Calu3 (cell line): ENCODE results near the gene OGDH. TPM values are rescaled to one million over a fixed set of nuclear protein-coding genes. Genes with fewer than 3 reads are reported as not detected.

ENCODE experiments used
- BruUV-seq: library from RNA; stranded (reverse); fragments of 400-500 nt; replicated peaks from 2 replicates; lab custom pipeline; 2021; lab: Mats Ljungman, UMichigan
- CTCF ChIA-PET: fragments of 300-600 bp; sonication (Branson Sonifier 250); formaldehyde crosslinking; loops from one replicate; lab custom pipeline; 2022; ENCODE audit warnings: antibody characterized with exemption; lab: Charles Lee
- DNase-seq: peaks from one replicate; pipeline ENCODE4 v3.0.0; 2022
- H3K27ac Mint-ChIP-seq: one replicate; pipeline ENCODE4 v1.8.0; 2022; ENCODE audit warnings: mixed read lengths; ENCODE audit not compliant: unreplicated experiment
- H3K27me3 Mint-ChIP-seq: one replicate; pipeline ENCODE4 v1.8.0; 2022; ENCODE audit warnings: mixed read lengths; ENCODE audit not compliant: unreplicated experiment
- H3K36me3 Mint-ChIP-seq: one replicate; pipeline ENCODE4 v1.8.0; 2022; ENCODE audit warnings: mild to moderate bottlenecking, moderate library complexity, mixed read lengths; ENCODE audit not compliant: insufficient read depth, unreplicated experiment
- H3K4me1 Mint-ChIP-seq: one replicate; pipeline ENCODE4 v1.8.0; 2022; ENCODE audit warnings: mild to moderate bottlenecking, low read depth, mixed read lengths; ENCODE audit not compliant: unreplicated experiment
- H3K4me3 Mint-ChIP-seq: one replicate; pipeline ENCODE4 v1.8.0; 2022; ENCODE audit warnings: mild to moderate bottlenecking, low read depth, moderate library complexity, mixed read lengths; ENCODE audit not compliant: unreplicated experiment
- H3K9me3 Mint-ChIP-seq: one replicate; pipeline ENCODE4 v1.8.0; 2022; ENCODE audit warnings: low read depth, mixed read lengths; ENCODE audit not compliant: unreplicated experiment
- intact Hi-C: fragments of 100-400 bp; cut with micrococcal nuclease; formaldehyde crosslinking; loops from one replicate; pipeline ENCODE4 v1.10.0; 2022; ENCODE audit not compliant: unreplicated experiment
- total RNA-seq: library from RNA; stranded (reverse); gene quantifications from 2 replicates; pipeline ENCODE4 v1.2.3, GENCODE V29; 2022
- TF ChIP-seq, protein P1 (sequence below): fragments of 200-600 bp; IDR thresholded peaks from one replicate; pipeline ENCODE4 v1.8.0; 2022; ENCODE audit warnings: antibody characterized with exemption; ENCODE audit not compliant: unreplicated experiment

Gene OGDH
- total RNA-seq, 1 experiment from 2014 or later = 100 TPM

DNA sequence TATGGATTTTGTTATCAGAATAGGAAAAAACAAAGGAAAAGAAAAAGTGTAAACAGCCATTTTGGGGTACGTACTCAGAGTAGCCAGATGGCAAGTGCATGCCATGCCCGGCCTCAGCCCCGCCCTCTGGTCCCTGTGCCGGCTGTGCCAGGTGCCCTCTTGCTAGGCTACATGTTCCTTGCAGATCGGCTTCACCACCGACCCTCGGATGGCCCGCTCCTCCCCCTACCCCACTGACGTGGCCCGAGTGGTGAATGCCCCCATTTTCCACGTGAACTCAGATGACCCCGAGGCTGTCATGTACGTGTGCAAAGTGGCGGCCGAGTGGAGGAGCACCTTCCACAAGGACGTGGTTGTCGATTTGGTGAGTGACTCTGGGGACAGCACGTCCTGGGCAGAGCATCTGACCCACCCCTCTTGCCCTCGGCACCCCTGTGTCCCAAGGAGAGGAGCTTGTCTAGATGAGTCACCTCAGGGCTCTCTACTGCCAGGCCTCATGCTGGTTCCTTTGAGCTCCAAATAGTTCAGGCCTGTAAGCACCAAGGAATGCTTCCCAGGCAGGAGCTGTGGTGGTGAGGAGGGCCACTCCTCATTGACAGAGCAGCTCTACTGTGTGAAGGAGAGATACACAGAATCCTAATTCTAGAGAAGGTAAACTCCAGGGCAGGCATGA is 87.3 kb downstream of the OGDH start:
- Mint-ChIP-seq H3K4me3 (no peak overlapping the region), H3K4me1 (no peaks in the 10 kb centered on the region), H3K36me3 (peaks cover 49% of the 10 kb centered on the region), H3K27me3 (no peaks in the 10 kb centered on the region), H3K9me3 (no peaks in the 10 kb centered on the region), H3K27ac (no peak overlapping the region)
- TF ChIP-seq, protein P1, sequence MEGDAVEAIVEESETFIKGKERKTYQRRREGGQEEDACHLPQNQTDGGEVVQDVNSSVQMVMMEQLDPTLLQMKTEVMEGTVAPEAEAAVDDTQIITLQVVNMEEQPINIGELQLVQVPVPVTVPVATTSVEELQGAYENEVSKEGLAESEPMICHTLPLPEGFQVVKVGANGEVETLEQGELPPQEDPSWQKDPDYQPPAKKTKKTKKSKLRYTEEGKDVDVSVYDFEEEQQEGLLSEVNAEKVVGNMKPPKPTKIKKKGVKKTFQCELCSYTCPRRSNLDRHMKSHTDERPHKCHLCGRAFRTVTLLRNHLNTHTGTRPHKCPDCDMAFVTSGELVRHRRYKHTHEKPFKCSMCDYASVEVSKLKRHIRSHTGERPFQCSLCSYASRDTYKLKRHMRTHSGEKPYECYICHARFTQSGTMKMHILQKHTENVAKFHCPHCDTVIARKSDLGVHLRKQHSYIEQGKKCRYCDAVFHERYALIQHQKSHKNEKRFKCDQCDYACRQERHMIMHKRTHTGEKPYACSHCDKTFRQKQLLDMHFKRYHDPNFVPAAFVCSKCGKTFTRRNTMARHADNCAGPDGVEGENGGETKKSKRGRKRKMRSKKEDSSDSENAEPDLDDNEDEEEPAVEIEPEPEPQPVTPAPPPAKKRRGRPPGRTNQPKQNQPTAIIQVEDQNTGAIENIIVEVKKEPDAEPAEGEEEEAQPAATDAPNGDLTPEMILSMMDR = no peak
- intact Hi-C loops = no loop called here
- BruUV-seq = no TSS peak
- DNase-seq = no peak
- CTCF ChIA-PET = no interaction called here

- Mint-ChIP-seq H3K4me1 (no peaks in the 10 kb centered on the region), H3K27ac (no peak overlapping the region), H3K36me3 (peaks cover 49% of the 10 kb centered on the region), H3K4me3 (no peak overlapping the region), H3K27me3 (no peaks in the 10 kb centered on the region), H3K9me3 (no peaks in the 10 kb centered on the region)
- CTCF ChIA-PET = no interaction called here
- BruUV-seq = no TSS peak
- no peak for DNase-seq
- intact Hi-C loops = no loop called here
- TF ChIP-seq, protein P1 = no peak
These were observed 87.9 kb downstream of the OGDH start for GRCh38 chr7:44694326-44694725.

GRCh38 chr7:44694766-44695165 is 88.3 kb downstream of the OGDH start:
- H3K9me3 Mint-ChIP-seq = peaks cover 3% of the 10 kb centered on the region

GRCh38 chr7:44695756-44696155 is 89.3 kb downstream of the OGDH start:
- no peak overlapping the region for H3K4me3 Mint-ChIP-seq
- CTCF ChIA-PET = interaction anchor here (0.6 kb wide), 2 partner anchors 959 to 966 kb away, joined by 3 read pairs; partner anchors contain the start of gene COA1

More at GRCh38 chr7:44694766-44695165, 88.3 kb downstream of the OGDH start:
- DNase-seq = no peak
- BruUV-seq = no TSS peak
- TF ChIP-seq, protein P1 = no peak
- Mint-ChIP-seq H3K27ac (no peak overlapping the region), H3K36me3 (peaks cover 49% of the 10 kb centered on the region), H3K4me1 (no peaks in the 10 kb centered on the region), H3K4me3 (no peak overlapping the region), H3K27me3 (no peaks in the 10 kb centered on the region)
- CTCF ChIA-PET = no interaction called here
- intact Hi-C loops = no loop called here

More at GRCh38 chr7:44695756-44696155, 89.3 kb downstream of the OGDH start:
- TF ChIP-seq, protein P1 = no peak
- H3K9me3 Mint-ChIP-seq = peaks cover 3% of the 10 kb centered on the region
- H3K27me3 Mint-ChIP-seq = no peaks in the 10 kb centered on the region
- intact Hi-C loops = no loop called here
- peaks cover 56% of the 10 kb centered on the region for H3K36me3 Mint-ChIP-seq
- H3K27ac Mint-ChIP-seq = no peak overlapping the region
- no peaks in the 10 kb centered on the region for H3K4me1 Mint-ChIP-seq
- no TSS peak for BruUV-seq
- DNase-seq = no peak
